Liver (tissue), 9 donors: ENCODE results near the gene IFNG-AS1. TPM values are rescaled to one million over a fixed set of nuclear protein-coding genes. Genes with fewer than 3 reads are reported as not detected.

Source experiments
- DNase-seq: peaks from one replicate; pipeline ENCODE4 v3.0.0-alpha.2; 2017; ENCODE audit warnings: low spot score
- H3K27ac ChIP-seq, 2 donors: one replicate each; pipeline ENCODE4 v1.7.0; 2013; ENCODE audit warnings: inconsistent platforms in 2 of 2, low read length in 2 of 2, control low read depth in 1 of 2, low read depth in 1 of 2, mild to moderate bottlenecking in 1 of 2
- H3K27me3 ChIP-seq, 4 donors: one replicate each; pipeline versions ENCODE4 v1.6.1 to v1.7.0; 2013; ENCODE audit warnings: low read length in 3 of 4, inconsistent platforms in 1 of 4, mild to moderate bottlenecking in 1 of 4, moderate library complexity in 1 of 4; ENCODE audit not compliant: control insufficient read depth in 4 of 4, insufficient read depth in 4 of 4
- H3K36me3 ChIP-seq, 4 donors: one replicate each; pipeline versions ENCODE4 v1.6.1 to v1.7.0; 2013; ENCODE audit warnings: low read length in 3 of 4, mild to moderate bottlenecking in 3 of 4, low read depth in 1 of 4, moderate library complexity in 1 of 4; ENCODE audit not compliant: control insufficient read depth in 4 of 4, insufficient read depth in 3 of 4
- H3K4me1 ChIP-seq, 4 donors: one replicate each; pipeline versions ENCODE4 v1.6.1 to v1.7.0; 2013; ENCODE audit warnings: low read length in 3 of 4, mild to moderate bottlenecking in 3 of 4, moderate library complexity in 1 of 4; ENCODE audit not compliant: control insufficient read depth in 4 of 4, insufficient read depth in 4 of 4
- H3K4me3 ChIP-seq, 3 donors: one replicate each; pipeline versions ENCODE4 v1.6.1 to v1.7.0; 2013; ENCODE audit warnings: low read length in 3 of 3, control low read depth in 1 of 3, low read depth in 1 of 3, mild to moderate bottlenecking in 1 of 3
- H3K9ac ChIP-seq, 2 donors: one replicate each; pipeline ENCODE4 v1.7.0; 2013; ENCODE audit warnings: low read length in 2 of 2, mild to moderate bottlenecking in 2 of 2, moderate library complexity in 2 of 2, control low read depth in 1 of 2, low read depth in 1 of 2
- H3K9me3 ChIP-seq, 4 donors: one replicate each; pipeline versions ENCODE4 v1.6.1 to v1.7.0; 2013; ENCODE audit warnings: low read length in 3 of 4; ENCODE audit not compliant: control insufficient read depth in 4 of 4
- CTCF ChIP-seq: fragments of 150-350 bp; IDR thresholded peaks from 2 replicates; pipeline ENCODE4 v1.5.1; 2017; ENCODE audit warnings: improper control_type of control experiment, low read depth, low read length; ENCODE audit not compliant: missing input control
- EGR1 ChIP-seq, 2 donors: IDR thresholded peaks; 2 replicates each; pipeline ENCODE4 v1.6.1; 2016 to 2018; ENCODE audit warnings: antibody characterized with exemption in 2 of 2, low read depth in 2 of 2
- FOXA1 ChIP-seq: IDR thresholded peaks from 2 replicates; pipeline ENCODE4 v1.6.1; 2016; ENCODE audit warnings: antibody characterized with exemption
- FOXA2 ChIP-seq: IDR thresholded peaks from 2 replicates; pipeline ENCODE4 v1.6.1; 2016; ENCODE audit warnings: antibody characterized with exemption
- GABPA ChIP-seq, 2 donors: IDR thresholded peaks in 1 of 2; conservative IDR thresholded peaks in 1 of 2; 2 replicates each; pipeline ENCODE4 v1.6.1; 2016; ENCODE audit warnings: antibody characterized with exemption in 2 of 2, mild to moderate bottlenecking in 1 of 2, moderate library complexity in 1 of 2
- HNF4A ChIP-seq, 2 donors: conservative IDR thresholded peaks; 2 replicates each; pipeline ENCODE4 v1.6.1; 2016; ENCODE audit warnings: antibody characterized with exemption in 2 of 2, mild to moderate bottlenecking in 2 of 2
- HNF4G ChIP-seq: IDR thresholded peaks from 2 replicates; pipeline ENCODE4 v1.6.1; 2016; ENCODE audit warnings: antibody characterized with exemption
- JUND ChIP-seq, 2 donors: IDR thresholded peaks; 2 replicates each; pipeline ENCODE4 v1.6.1; 2016; ENCODE audit warnings: antibody characterized with exemption in 2 of 2
- NR2F2 ChIP-seq: IDR thresholded peaks from 2 replicates; pipeline ENCODE4 v1.6.1; 2016; ENCODE audit warnings: antibody characterized with exemption
- RAD21 ChIP-seq, 2 donors: IDR thresholded peaks; 2 replicates each; pipeline ENCODE4 v1.6.1; 2016; ENCODE audit warnings: antibody characterized with exemption in 2 of 2, mild to moderate bottlenecking in 2 of 2
- RXRA ChIP-seq, 2 donors: IDR thresholded peaks; 2 replicates each; pipeline ENCODE4 v1.6.1; 2017 to 2018; ENCODE audit warnings: antibody characterized with exemption in 2 of 2, mild to moderate bottlenecking in 1 of 2
- SP1 ChIP-seq: IDR thresholded peaks from 2 replicates; pipeline ENCODE4 v1.6.1; 2018; ENCODE audit warnings: antibody characterized with exemption, mild to moderate bottlenecking
- TAF1 ChIP-seq: conservative IDR thresholded peaks from 2 replicates; pipeline ENCODE4 v1.6.1; 2016; ENCODE audit warnings: antibody characterized with exemption, mild to moderate bottlenecking
- YY1 ChIP-seq: IDR thresholded peaks from 2 replicates; pipeline ENCODE4 v1.6.1; 2016; ENCODE audit warnings: antibody characterized with exemption, mild to moderate bottlenecking
- ZBTB33 ChIP-seq: IDR thresholded peaks from 2 replicates; pipeline ENCODE4 v1.6.1; 2016; ENCODE audit warnings: antibody characterized with exemption
- WGBS: extraction: QIAGEN DNeasy Blood & Tissue Kit; methylation state at CpG from one replicate; pipeline ENCODE4 v1.1.7; 2013; 5-methylcytosine and 5-hydroxymethylcytosine counted together
- polyA plus RNA-seq, 2 donors: library from polyadenylated mRNA; stranded (reverse) in 1 of 2; unstranded in 1 of 2; fragments of 200-250 nt in 1 of 2; fragments of >200 nt in 1 of 2; fragmentation: Nextera tagmentation in 1 of 2; extraction: Ambion mirVana in 1 of 2; gene quantifications; one replicate each; pipeline versions ENCODE4 v1.2.1 to v1.2.3, GENCODE V29; 2013 to 2015
- total RNA-seq, 2 donors: library from RNA; depleted of rRNA; stranded (reverse); fragments of >200 nt; gene quantifications; one replicate each; pipeline ENCODE4 v1.2.3, GENCODE V29; 2014
- TF ChIP-seq, protein P1 (sequence below): IDR thresholded peaks from 2 replicates; pipeline ENCODE4 v1.6.1; 2016; ENCODE audit warnings: antibody characterized with exemption
- TF ChIP-seq, protein P2 (sequence below): IDR thresholded peaks from 2 replicates; pipeline ENCODE4 v1.6.1; 2016; ENCODE audit warnings: antibody characterized with exemption, mild to moderate bottlenecking
- TF ChIP-seq, protein P3 (sequence below): IDR thresholded peaks from 2 replicates; pipeline ENCODE4 v1.6.1; 2016; ENCODE audit warnings: antibody characterized with exemption
- donor health status: healthy.
- donor health status: healthy.
- donor health status: healthy.
- donor health status: healthy.
- donor health status: healthy.

IFNG-AS1 gene
- total and polyA plus RNA-seq, 4 donors, result 0.24 to 1.0 TPM; not detected in 2

- Histone ChIP-seq H3K4me3 (no peak overlapping the region), H3K27me3 (peaks cover 0 to 4% (median 0%) of the 10 kb centered on the region in 4 donors), H3K36me3 (no peaks in the 10 kb centered on the region), H3K9ac (no peak overlapping the region), H3K27ac (no peak overlapping the region), H3K4me1 (no peaks in the 10 kb centered on the region), H3K9me3 (no peaks in the 10 kb centered on the region)
- no peak for DNase-seq
- WGBS, result 71% methylated on average over 9 of the region's 9 CpGs
- TF ChIP-seq FOXA1, result no peak
- TF ChIP-seq RXRA (IDR thresholded peaks at IDR 0.05), result no peak
- TF ChIP-seq, protein P1, sequence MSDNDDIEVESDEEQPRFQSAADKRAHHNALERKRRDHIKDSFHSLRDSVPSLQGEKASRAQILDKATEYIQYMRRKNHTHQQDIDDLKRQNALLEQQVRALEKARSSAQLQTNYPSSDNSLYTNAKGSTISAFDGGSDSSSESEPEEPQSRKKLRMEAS, result no peak
- no peak for TF ChIP-seq SP1
- TF ChIP-seq YY1, result no peak
- TF ChIP-seq CTCF, result no peak
- TF ChIP-seq, protein P2, sequence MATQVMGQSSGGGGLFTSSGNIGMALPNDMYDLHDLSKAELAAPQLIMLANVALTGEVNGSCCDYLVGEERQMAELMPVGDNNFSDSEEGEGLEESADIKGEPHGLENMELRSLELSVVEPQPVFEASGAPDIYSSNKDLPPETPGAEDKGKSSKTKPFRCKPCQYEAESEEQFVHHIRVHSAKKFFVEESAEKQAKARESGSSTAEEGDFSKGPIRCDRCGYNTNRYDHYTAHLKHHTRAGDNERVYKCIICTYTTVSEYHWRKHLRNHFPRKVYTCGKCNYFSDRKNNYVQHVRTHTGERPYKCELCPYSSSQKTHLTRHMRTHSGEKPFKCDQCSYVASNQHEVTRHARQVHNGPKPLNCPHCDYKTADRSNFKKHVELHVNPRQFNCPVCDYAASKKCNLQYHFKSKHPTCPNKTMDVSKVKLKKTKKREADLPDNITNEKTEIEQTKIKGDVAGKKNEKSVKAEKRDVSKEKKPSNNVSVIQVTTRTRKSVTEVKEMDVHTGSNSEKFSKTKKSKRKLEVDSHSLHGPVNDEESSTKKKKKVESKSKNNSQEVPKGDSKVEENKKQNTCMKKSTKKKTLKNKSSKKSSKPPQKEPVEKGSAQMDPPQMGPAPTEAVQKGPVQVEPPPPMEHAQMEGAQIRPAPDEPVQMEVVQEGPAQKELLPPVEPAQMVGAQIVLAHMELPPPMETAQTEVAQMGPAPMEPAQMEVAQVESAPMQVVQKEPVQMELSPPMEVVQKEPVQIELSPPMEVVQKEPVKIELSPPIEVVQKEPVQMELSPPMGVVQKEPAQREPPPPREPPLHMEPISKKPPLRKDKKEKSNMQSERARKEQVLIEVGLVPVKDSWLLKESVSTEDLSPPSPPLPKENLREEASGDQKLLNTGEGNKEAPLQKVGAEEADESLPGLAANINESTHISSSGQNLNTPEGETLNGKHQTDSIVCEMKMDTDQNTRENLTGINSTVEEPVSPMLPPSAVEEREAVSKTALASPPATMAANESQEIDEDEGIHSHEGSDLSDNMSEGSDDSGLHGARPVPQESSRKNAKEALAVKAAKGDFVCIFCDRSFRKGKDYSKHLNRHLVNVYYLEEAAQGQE, result no peak
- TF ChIP-seq, protein P3, sequence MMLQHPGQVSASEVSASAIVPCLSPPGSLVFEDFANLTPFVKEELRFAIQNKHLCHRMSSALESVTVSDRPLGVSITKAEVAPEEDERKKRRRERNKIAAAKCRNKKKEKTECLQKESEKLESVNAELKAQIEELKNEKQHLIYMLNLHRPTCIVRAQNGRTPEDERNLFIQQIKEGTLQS, result no peak
- TF ChIP-seq TAF1, result no peak
- TF ChIP-seq GABPA (IDR thresholded peaks at IDR 0.05 in 1 of 2, conservative IDR thresholded peaks at IDR 0.05 in 1 of 2), result no peak
- TF ChIP-seq HNF4G, result no peak
- TF ChIP-seq RAD21 (IDR thresholded peaks at IDR 0.05), result no peak
- no peak for TF ChIP-seq NR2F2
- no peak for TF ChIP-seq HNF4A (conservative IDR thresholded peaks at IDR 0.05)
- no peak for TF ChIP-seq EGR1 (IDR thresholded peaks at IDR 0.05; ENCODE audit: low read depth in 2 of 2)
- no peak for TF ChIP-seq FOXA2
- TF ChIP-seq JUND (IDR thresholded peaks at IDR 0.05), result no peak
- no peak for TF ChIP-seq ZBTB33
These were observed 42.9 kb downstream of the IFNG-AS1 start for GRCh38 chr12:68031881-68032739.
